Coronary artery (tissue), 2 donors: ENCODE measurements around the gene MESD.

ENCODE experiments used
- DNase-seq: peaks from one replicate; pipeline ENCODE4 v3.0.0-alpha.2; 2017; ENCODE audit warnings: low spot score
- H3K27ac ChIP-seq, 2 donors: fragments of 200-600 bp; sonication (generic); one replicate each; pipeline ENCODE4 v1.5.1; 2016 to 2019
- H3K4me3 ChIP-seq: fragments of 200-600 bp; sonication (generic); 2 replicates; pipeline ENCODE4 v1.5.1; 2016; ENCODE audit warnings: mild to moderate bottlenecking, moderate library complexity
- TF ChIP-seq, protein P1 (sequence below): fragments of 200-600 bp; sonication (generic); IDR thresholded peaks from one replicate; pipeline ENCODE4 v1.5.1; 2019; ENCODE audit warnings: antibody characterized with exemption

MESD gene

DNA sequence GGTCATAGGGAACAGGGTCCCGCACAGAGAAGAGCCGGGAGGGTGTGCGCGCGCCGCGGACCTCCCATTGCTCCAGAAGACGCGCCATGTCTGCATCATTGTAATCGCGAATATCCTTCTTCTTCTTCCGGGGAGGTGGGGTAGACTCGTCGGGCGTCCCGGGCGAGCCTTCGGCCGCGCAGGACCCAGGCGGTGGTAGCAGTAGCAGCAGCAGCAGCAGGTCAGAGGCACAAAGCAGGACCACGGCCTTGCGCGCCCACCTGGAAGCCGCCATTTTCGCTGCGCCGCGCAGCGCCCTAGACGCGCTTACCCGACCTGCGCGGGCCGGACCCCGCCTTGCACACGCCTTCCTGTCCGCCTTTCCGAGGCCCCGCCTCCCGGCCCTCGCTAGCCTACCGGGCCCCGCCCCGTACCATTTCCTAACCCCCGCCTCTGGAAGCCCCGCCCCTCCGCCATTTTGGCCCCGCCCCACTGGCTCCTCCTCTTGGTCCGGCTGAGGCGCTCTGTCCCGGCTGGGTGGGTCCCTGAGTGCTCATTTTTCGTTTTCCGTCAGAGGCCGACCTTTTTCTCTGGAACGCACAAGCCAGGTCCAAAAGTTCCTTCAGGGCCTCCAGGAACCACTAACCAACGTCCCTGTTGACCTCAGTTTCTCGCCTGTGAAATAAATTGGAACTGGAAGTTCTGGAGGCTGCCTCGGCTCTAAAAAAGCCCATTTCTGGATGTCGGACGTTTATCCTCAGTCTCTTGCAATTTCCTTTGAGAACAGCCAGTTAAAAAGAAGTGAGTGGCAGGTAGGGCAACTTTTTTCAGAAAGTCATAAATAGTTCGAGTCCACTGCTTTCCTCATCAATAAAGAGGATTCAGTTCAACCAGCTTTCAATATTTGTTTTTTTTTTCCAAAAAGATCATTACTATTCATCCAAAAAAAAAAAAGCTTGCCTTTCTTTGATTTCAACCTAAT, at the start of gene MESD:
MESD (minus strand) TSS at position 302 of the 961 bp plus-strand sequence; CDS start at position 274, 28 bp downstream.
- Histone ChIP-seq H3K27ac (peak within 1 kb of the TSS; percentile 86 to 97), H3K4me3 (peak within 1 kb of the TSS; percentile 97)
- peak; percentile 98 for DNase-seq
- TF ChIP-seq, protein P1, sequence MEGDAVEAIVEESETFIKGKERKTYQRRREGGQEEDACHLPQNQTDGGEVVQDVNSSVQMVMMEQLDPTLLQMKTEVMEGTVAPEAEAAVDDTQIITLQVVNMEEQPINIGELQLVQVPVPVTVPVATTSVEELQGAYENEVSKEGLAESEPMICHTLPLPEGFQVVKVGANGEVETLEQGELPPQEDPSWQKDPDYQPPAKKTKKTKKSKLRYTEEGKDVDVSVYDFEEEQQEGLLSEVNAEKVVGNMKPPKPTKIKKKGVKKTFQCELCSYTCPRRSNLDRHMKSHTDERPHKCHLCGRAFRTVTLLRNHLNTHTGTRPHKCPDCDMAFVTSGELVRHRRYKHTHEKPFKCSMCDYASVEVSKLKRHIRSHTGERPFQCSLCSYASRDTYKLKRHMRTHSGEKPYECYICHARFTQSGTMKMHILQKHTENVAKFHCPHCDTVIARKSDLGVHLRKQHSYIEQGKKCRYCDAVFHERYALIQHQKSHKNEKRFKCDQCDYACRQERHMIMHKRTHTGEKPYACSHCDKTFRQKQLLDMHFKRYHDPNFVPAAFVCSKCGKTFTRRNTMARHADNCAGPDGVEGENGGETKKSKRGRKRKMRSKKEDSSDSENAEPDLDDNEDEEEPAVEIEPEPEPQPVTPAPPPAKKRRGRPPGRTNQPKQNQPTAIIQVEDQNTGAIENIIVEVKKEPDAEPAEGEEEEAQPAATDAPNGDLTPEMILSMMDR: no peak

DNA sequence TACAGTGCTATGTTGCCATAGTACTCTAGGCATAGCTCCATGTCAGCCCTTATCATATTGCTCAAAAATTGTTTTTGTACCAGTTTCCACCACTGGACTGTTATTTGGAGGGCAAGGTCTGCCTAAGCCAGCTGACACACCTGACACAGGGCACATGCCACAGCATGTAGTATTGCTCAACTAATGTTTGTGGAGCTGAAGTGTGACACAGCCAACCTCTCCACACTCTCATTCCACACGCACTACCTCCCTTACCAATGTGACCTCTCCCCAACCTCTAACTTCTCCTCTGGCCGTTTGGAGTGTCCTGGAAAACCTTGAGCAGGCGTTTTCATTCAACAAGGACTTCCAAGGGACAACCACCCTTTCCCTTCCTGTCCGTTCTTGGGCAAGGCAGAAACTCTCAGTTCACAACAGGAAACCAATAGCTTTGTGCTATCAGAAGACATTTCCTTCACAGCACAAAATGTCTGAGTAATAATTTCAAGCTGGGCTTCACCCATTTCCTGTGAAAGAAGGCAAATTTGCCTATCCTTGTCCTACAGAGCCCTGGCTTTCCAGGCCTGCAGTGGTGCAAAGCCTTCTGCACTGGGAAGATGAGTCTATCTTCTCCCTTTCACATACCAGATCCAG, 49.5 kb upstream of the MESD start:
- Histone ChIP-seq H3K4me3 (no peak overlapping the region), H3K27ac (peak overlapping the region in 1 of 2 donors; percentile 48)
- DNase-seq: no peak
- TF ChIP-seq, protein P1: no peak

DNA sequence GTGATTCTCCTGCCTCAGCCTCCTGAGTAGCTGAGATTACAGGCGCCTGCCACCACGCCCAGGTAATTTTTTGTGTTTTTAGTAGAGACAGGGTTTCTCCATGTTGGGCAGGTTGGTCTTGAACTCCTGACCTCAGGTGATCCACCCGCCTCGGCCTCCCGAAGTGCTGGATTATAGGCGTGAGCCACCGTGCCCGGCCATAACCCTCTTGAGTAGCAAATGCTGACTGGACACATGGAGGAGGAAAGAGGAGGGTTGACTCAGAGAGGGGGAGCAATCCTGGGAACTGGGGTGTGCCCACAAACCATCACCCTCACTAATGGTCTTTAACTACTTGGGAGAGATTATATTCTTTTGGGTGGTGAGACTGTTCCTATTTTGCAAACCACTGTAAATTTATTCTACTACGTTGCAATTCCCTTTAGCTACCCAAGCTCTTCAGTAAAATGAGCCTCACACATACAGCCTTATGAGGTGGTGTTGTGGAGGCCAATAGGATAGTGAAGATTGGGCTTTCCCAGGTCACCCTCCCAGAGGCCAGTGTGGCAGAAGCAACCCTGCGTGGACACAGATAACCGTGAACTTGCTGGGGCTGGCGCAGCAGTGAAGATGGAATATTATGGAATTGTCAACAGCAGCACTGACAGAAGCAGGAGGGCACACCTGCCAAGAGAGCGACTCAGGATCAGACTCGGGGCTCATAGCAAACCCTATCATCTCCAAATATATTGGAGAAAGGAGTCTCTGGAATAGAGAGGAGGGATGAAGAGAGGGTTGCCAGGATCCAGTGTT, 48.5 kb upstream of the MESD start:
- no peak overlapping the region for H3K27ac ChIP-seq
- TF ChIP-seq, protein P1: no peak
- H3K4me3 ChIP-seq: no peak overlapping the region
- no peak for DNase-seq

DNA sequence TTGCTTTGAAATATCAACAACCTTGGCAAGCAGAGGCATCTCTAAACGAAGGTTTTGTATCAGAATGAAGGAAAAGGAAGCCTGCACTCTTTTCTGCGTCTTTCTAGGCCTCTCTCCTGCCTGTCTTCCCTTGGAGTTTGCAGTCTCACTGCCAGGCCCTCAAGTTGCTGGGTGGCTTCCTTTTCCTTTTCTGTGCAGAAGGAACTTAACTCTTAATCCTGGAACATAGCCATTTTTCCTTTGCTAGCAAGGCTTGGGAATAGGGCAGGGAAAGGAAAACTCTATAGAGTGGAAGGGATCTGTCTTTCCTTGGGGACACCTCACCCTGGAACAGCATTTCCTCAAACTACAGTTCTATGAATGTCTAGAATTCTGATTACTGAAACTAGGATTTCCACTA, 43.9 kb upstream of the MESD start:
- TF ChIP-seq, protein P1: no peak
- peak overlapping the region in 1 of 2 donors; percentile 1 for H3K27ac ChIP-seq
- H3K4me3 ChIP-seq: no peak overlapping the region
- DNase-seq: no peak

DNA sequence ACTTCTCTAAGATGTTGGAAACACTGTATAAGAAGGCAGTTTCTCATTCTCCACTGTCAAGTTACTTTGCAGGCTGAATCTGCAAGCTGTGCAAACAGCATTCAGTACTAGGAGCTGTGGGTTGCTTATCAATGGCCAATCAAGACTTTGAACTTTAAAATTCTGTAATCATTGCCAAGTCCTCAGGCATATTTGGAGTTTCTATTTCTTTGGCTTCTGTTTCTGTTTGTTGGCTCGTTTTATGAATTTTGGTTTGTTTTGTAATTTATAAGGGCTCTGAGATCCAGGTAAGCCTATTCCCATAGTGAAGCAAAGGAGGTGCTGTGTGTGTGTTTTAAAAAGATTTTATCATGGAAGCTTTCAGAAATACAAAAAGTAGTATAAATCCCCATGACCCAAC, 43.2 kb upstream of the MESD start:
- Histone ChIP-seq H3K27ac (no peak overlapping the region), H3K4me3 (no peak overlapping the region)
- no peak for DNase-seq
- TF ChIP-seq, protein P1: no peak

DNA sequence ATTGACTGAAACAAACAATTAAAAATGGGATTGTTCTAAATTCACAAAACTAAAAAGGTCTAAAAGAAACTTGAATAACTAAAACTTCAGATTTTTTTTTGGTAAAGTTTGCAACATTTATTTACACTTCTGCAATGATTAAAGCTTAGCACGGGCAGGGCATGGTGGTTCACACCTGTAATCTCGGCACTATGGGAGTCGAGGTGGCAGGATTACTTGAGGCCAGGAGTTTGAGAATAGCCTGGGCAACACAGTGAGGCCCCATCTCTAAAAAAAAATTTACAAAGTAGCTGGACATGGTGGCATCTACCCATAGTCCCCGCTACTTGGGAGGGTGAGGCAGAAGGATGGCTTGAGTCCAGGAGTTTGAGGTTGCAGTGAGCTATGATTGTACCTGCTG, 42.7 kb upstream of the MESD start:
- Histone ChIP-seq H3K4me3 (no peak overlapping the region), H3K27ac (no peak overlapping the region)
- TF ChIP-seq, protein P1: no peak
- DNase-seq: no peak
